NT2/D1 (cell line): ENCODE data around the gene RBM26.

Experiments
- DNase-seq: peaks from one replicate; pipeline ENCODE4 v3.0.0-alpha.2; 2011; ENCODE audit warnings: low read depth, low spot score
- H3K27me3 ChIP-seq: 2 replicates; pipeline ENCODE4 v1.6.0; 2011; ENCODE audit warnings: mild to moderate bottlenecking; ENCODE audit not compliant: insufficient read length, insufficient read depth
- H3K36me3 ChIP-seq: 2 replicates; pipeline ENCODE4 v1.6.1; 2011; ENCODE audit warnings: mild to moderate bottlenecking, low read length, mixed read lengths; ENCODE audit not compliant: insufficient read depth, insufficient read length
- H3K4me1 ChIP-seq: 2 replicates; pipeline ENCODE4 v1.5.1; 2011; ENCODE audit not compliant: insufficient read depth, insufficient read length
- H3K4me3 ChIP-seq: 2 replicates; pipeline ENCODE4 v1.5.1; 2011; ENCODE audit warnings: low read depth; ENCODE audit not compliant: insufficient read length
- H3K9ac ChIP-seq: 2 replicates; pipeline ENCODE4 v1.6.0; 2011; ENCODE audit warnings: low read depth; ENCODE audit not compliant: insufficient read length
- H3K9me3 ChIP-seq: 2 replicates; pipeline ENCODE4 v1.5.1; 2011; ENCODE audit warnings: mild to moderate bottlenecking, low read length; ENCODE audit not compliant: insufficient read depth
- SUZ12 ChIP-seq: IDR thresholded peaks from 2 replicates; pipeline ENCODE4 v1.6.1; 2011; ENCODE audit not compliant: insufficient read length, insufficient read depth; ENCODE audit errors: extremely low read depth
- YY1 ChIP-seq: IDR thresholded peaks from 2 replicates; pipeline ENCODE4 v1.6.1; 2011; ENCODE audit not compliant: insufficient read length, insufficient read depth
- ZNF274 ChIP-seq: IDR thresholded peaks from 2 replicates; pipeline ENCODE4 v1.6.1; 2011; ENCODE audit warnings: mild to moderate bottlenecking, low read depth, low read length

RBM26 gene

DNA sequence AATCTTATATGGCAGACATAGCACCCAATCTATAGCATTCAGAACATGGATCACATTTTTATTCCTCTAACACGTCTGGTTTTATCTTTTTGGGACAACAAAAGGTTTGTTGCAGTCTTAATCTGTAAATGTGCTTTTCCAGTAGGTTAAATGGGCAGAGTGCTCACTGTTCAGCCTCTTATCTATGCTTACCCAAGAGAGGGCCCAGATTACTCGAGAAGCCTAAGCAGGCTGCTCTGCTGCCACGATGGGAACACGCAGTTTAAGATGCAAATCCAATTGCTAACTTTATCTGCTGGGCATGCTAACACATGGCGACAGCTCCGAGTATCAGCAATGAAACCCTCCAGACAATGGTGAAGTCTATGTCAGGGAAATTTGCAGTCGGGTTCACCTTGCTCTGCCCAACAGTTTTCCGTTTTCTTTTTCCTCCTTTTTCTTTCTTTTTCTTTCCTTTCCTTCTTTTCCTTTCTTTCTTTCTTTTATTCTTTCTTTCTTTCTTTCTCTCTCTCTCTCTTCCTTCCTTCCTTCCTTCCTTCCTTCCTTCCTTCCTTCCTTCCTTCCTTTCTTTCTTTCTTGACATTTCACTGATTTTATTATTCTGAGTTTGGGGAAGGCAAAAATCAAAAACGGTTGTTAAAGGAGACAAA is 115.3 kb downstream of the RBM26 start:
- Histone ChIP-seq H3K4me3 (no peak overlapping the region), H3K9me3 (no peaks in the 10 kb centered on the region), H3K27me3 (no peaks in the 10 kb centered on the region), H3K9ac (no peak overlapping the region), H3K4me1 (no peaks in the 10 kb centered on the region), H3K36me3 (no peaks in the 10 kb centered on the region)
- DNase-seq, result no peak
- TF ChIP-seq SUZ12 (no peak), ZNF274 (no peak), YY1 (no peak)

DNA sequence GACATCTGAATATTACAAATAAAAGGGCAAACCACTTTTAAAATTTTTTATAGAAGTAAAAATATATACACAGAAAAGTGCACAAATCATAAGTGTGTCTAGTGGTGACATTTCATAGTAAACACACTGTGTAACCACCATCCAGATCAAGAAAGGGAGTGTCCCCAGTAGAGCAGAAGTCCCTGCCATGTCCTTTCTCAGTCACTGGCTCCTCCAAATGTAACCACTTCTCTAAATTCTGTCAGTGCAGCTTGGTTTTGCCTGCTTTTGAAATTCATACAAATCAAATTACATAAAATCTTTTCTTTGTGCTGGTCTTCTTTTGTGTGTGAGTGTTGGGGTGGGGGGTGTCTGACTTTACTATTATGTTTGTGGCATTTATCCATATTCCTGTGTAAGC is 116.5 kb downstream of the RBM26 start:
- Histone ChIP-seq H3K9me3 (no peaks in the 10 kb centered on the region), H3K4me1 (no peaks in the 10 kb centered on the region), H3K27me3 (no peaks in the 10 kb centered on the region), H3K4me3 (no peak overlapping the region), H3K9ac (no peak overlapping the region), H3K36me3 (no peaks in the 10 kb centered on the region)
- TF ChIP-seq ZNF274 (no peak), SUZ12 (no peak), YY1 (no peak)
- DNase-seq, result no peak

DNA sequence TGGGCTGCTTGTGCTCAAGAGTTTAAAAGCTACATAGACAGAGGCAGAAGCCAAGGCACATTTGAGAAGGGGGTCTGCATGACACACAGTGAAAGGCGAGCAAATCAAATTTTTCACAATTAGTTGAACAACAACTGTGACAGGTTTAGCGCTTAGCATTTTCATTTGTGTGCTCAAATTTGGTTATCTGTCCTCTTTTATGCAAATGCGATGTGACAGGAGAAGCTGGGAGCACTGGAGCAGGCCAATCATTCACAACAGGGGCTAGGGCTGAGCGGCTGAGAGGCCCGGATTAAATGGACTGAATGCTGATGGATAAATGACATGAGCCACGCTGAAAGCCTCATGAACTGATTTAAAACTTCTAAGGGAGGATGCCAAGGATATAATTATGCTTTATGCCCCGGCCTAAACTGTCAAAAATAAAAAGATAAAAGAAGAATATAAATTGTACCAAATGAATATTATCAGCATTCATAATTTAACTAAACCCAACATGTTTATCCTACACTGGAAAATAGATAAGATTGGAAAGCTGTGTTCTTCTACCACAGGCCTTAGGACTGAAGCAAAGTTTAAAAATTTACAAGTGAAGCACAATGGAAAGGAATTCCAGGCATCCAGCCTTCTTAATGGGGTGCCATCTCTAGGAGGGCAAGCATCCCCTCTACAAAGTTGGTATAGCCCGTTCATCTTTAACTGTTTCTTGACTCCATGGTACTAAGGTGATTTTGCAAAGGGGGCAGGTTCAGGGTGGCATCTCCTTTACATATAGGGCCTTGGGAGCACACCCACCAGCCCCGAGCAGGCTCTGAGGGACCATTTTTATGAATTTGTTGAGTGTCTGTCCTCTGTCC is 117.9 kb downstream of the RBM26 start:
- TF ChIP-seq ZNF274 (no peak), SUZ12 (no peak), YY1 (no peak)
- Histone ChIP-seq H3K36me3 (no peaks in the 10 kb centered on the region), H3K9ac (no peak overlapping the region), H3K4me1 (no peaks in the 10 kb centered on the region), H3K9me3 (no peaks in the 10 kb centered on the region), H3K27me3 (no peaks in the 10 kb centered on the region), H3K4me3 (no peak overlapping the region)
- DNase-seq, result peak; percentile 57

DNA sequence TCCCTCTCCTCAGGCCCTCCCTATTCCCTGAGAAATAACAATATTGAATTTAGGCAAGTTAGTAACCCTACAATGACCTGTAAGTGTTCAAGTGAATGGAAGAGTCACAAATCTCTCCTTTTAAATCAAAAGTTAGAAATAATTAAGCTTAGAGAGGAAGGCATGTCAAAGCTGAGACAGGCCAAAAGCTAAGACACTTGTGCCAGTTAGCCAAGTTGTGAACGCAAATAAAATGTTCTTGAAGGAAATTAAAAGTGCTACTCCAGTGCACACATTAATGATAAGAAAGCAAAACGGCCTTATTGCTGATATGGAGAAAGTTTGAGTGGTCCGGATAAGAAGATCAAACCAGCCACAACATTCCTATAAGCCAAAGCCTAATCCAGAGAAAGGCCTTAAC is 120.9 kb downstream of the RBM26 start:
- TF ChIP-seq YY1 (no peak), ZNF274 (no peak), SUZ12 (no peak)
- no peaks in the 10 kb centered on the region for H3K36me3 ChIP-seq
- no peak overlapping the region for H3K9ac ChIP-seq
- no peak for DNase-seq
- no peaks in the 10 kb centered on the region for H3K9me3 ChIP-seq
- no peak overlapping the region for H3K4me3 ChIP-seq
- H3K4me1 ChIP-seq, result no peaks in the 10 kb centered on the region
- H3K27me3 ChIP-seq, result no peaks in the 10 kb centered on the region

DNA sequence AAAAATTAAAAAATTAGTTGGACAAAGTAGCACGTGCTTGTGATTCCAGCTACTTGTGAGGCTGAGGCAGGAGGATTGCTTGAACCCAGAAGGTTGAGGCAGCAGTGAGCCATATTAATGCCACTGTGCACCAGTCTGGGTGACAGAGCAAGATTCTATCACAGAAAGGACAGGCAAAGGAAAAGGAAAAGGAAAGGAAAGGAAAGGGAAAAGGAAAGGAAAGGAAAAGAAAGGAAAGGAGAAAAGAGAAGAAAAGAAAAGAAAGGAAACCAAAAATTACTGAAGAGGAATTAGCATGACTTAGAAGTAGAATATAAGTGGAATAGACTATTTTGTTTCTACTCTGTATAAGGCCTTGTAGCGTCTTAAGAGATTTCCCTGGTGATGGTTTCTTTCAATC is 122.3 kb downstream of the RBM26 start:
- Histone ChIP-seq H3K27me3 (no peaks in the 10 kb centered on the region), H3K36me3 (no peaks in the 10 kb centered on the region), H3K4me1 (no peaks in the 10 kb centered on the region), H3K4me3 (no peak overlapping the region), H3K9ac (no peak overlapping the region), H3K9me3 (no peaks in the 10 kb centered on the region)
- DNase-seq, result no peak
- TF ChIP-seq SUZ12, result no peak

DNA sequence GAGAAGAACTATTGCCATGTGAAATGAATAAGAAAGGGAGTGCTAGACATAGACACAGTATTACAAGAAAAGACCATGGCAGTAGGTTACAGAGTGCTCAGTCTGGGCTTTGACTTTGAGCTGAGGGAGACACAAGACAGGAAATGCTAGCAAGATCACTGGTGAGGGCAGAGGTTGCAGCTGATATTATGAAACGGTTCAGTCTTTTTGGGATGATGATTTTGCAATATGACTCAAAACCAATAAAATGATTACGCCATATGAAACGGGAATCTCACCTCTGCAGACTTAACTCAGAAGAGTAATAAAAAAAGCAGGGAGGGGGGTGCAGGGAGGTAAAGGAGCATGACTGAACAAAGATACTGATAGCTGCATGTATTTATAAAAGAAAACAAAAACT is 123.1 kb downstream of the RBM26 start:
- Histone ChIP-seq H3K27me3 (no peaks in the 10 kb centered on the region), H3K4me1 (no peaks in the 10 kb centered on the region), H3K9ac (no peak overlapping the region), H3K4me3 (no peak overlapping the region), H3K36me3 (no peaks in the 10 kb centered on the region), H3K9me3 (no peaks in the 10 kb centered on the region)
- TF ChIP-seq YY1 (no peak), ZNF274 (no peak), SUZ12 (no peak)
- no peak for DNase-seq

DNA sequence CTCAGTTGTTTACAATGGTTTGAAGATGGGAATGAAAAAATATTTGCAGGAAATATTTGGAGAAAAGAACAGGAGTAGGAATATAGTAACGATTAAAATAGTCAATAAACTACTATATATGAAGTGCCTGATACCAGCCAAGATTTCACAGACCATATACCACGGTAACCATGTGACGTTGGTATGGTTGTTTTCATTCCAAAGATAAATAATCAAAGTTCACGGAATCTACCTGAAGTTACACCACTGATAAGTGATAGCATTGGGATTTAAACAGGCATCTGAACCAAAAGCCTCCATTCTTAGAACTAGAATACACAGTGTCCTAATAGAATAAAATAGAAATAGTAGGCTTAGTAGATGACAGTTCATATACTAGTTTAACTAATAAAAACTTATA is 123.5 kb downstream of the RBM26 start:
- H3K9ac ChIP-seq, result no peak overlapping the region
- H3K9me3 ChIP-seq, result no peaks in the 10 kb centered on the region
- H3K36me3 ChIP-seq, result no peaks in the 10 kb centered on the region
- TF ChIP-seq SUZ12 (no peak), ZNF274 (no peak), YY1 (no peak)
- H3K4me1 ChIP-seq, result no peaks in the 10 kb centered on the region
- H3K4me3 ChIP-seq, result no peak overlapping the region
- no peaks in the 10 kb centered on the region for H3K27me3 ChIP-seq
- no peak for DNase-seq
